HEK293 (cell line): Measurements from ENCODE around the gene EGFL8.

Experiments used
- GLI2 ChIP-seq: fragments of 450-650 bp; formaldehyde crosslinking; IDR thresholded peaks from 2 replicates; pipeline ENCODE4; 2017; ENCODE audit warnings: missing biosample characterization, missing genetic modification characterization, low read depth, borderline replicate concordance
- GLIS1 ChIP-seq: fragments of 450-650 bp; formaldehyde crosslinking; IDR thresholded peaks from 2 replicates; pipeline ENCODE4 v1.5.1; 2016; ENCODE audit warnings: missing biosample characterization, missing genetic modification characterization
- HOXA7 ChIP-seq: sonication (generic); formaldehyde crosslinking; IDR thresholded peaks from 2 replicates; pipeline ENCODE4 v1.8.1; 2022; ENCODE audit warnings: missing genetic modification reagents, borderline replicate concordance
- IKZF3 ChIP-seq: fragments of 450-650 bp; IDR thresholded peaks from 2 replicates; pipeline ENCODE4 v1.5.0; 2018; ENCODE audit warnings: missing biosample characterization, mild to moderate bottlenecking, missing genetic modification characterization, moderate library complexity
- KLF8 ChIP-seq: fragments of 450-650 bp; formaldehyde crosslinking; IDR thresholded peaks from 2 replicates; pipeline ENCODE4 v1.5.1; 2016; ENCODE audit warnings: missing biosample characterization, missing genetic modification characterization
- MYNN ChIP-seq: fragments of 450-650 bp; formaldehyde crosslinking; IDR thresholded peaks from 2 replicates; pipeline ENCODE4 v1.5.1; 2016; ENCODE audit warnings: missing biosample characterization, missing genetic modification characterization, borderline replicate concordance
- SCRT1 ChIP-seq: fragments of 450-650 bp; formaldehyde crosslinking; IDR thresholded peaks from 2 replicates; pipeline ENCODE4 v1.5.1; 2016; ENCODE audit warnings: missing biosample characterization, missing genetic modification characterization, borderline replicate concordance
- SCRT2 ChIP-seq: fragments of 450-650 bp; formaldehyde crosslinking; IDR thresholded peaks from 2 replicates; pipeline ENCODE4 v1.5.1; 2016; ENCODE audit warnings: missing biosample characterization, missing genetic modification characterization
- ZFP69B ChIP-seq: fragments of 450-650 bp; formaldehyde crosslinking; IDR thresholded peaks from 2 replicates; pipeline ENCODE4 v1.5.1; 2016; ENCODE audit warnings: missing biosample characterization, missing genetic modification characterization
- ZNF133 ChIP-seq: fragments of 450-650 bp; formaldehyde crosslinking; IDR thresholded peaks from 2 replicates; pipeline ENCODE4 v1.5.1; 2016; ENCODE audit warnings: missing biosample characterization, missing genetic modification characterization
- ZNF138 ChIP-seq: fragments of 450-650 bp; formaldehyde crosslinking; IDR thresholded peaks from 2 replicates; pipeline ENCODE4 v1.5.1; 2016; ENCODE audit warnings: missing biosample characterization, missing genetic modification characterization, borderline replicate concordance
- ZNF157 ChIP-seq: fragments of 450-650 bp; formaldehyde crosslinking; IDR thresholded peaks from 2 replicates; pipeline ENCODE4 v1.5.1; 2016; ENCODE audit warnings: missing biosample characterization, missing genetic modification characterization
- ZNF174 ChIP-seq: fragments of 450-650 bp; formaldehyde crosslinking; IDR thresholded peaks from 2 replicates; pipeline ENCODE4 v1.5.0; 2017; ENCODE audit warnings: missing biosample characterization, mild to moderate bottlenecking, missing genetic modification characterization
- ZNF248 ChIP-seq: fragments of 450-650 bp; formaldehyde crosslinking; IDR thresholded peaks from 2 replicates; pipeline ENCODE4 v1.5.1; 2017; ENCODE audit warnings: missing biosample characterization, missing genetic modification characterization
- ZNF274 ChIP-seq, 2 experiments: fragments of 200-500 bp in 1 of 2; fragments of 450-650 bp in 1 of 2; sonication (Bioruptor generic) in 1 of 2; formaldehyde crosslinking in 1 of 2; IDR thresholded peaks; 2 replicates each; pipeline versions ENCODE4 v1.5.1 to v1.6.1; 2014 to 2016; ENCODE audit warnings: borderline replicate concordance in 1 of 2, inconsistent platforms in 1 of 2, low read length in 1 of 2, missing biosample characterization in 1 of 2, missing genetic modification characterization in 1 of 2
- ZNF354C ChIP-seq: fragments of 450-650 bp; formaldehyde crosslinking; IDR thresholded peaks from 2 replicates; pipeline ENCODE4 v1.5.1; 2016; ENCODE audit warnings: missing biosample characterization, missing genetic modification characterization, low read depth, borderline replicate concordance
- ZNF37A ChIP-seq: fragments of 450-650 bp; IDR thresholded peaks from 2 replicates; pipeline ENCODE4 v1.5.1; 2018; ENCODE audit warnings: missing biosample characterization, missing genetic modification characterization
- ZNF433 ChIP-seq: fragments of 450-650 bp; formaldehyde crosslinking; IDR thresholded peaks from 2 replicates; pipeline ENCODE4 v1.5.1; 2016; ENCODE audit warnings: missing biosample characterization, missing genetic modification characterization, low read depth
- ZNF473 ChIP-seq: fragments of 450-650 bp; formaldehyde crosslinking; IDR thresholded peaks from 2 replicates; pipeline ENCODE4 v1.5.1; 2017; ENCODE audit warnings: missing biosample characterization, missing genetic modification characterization
- ZNF585B ChIP-seq: fragments of 450-650 bp; formaldehyde crosslinking; IDR thresholded peaks from 2 replicates; pipeline ENCODE4 v1.5.1; 2016; ENCODE audit warnings: missing biosample characterization, missing genetic modification characterization
- ZNF791 ChIP-seq: fragments of 450-650 bp; formaldehyde crosslinking; IDR thresholded peaks from 2 replicates; pipeline ENCODE4 v1.5.1; 2016; ENCODE audit warnings: missing biosample characterization, missing genetic modification characterization
- ZSCAN23 ChIP-seq: fragments of 450-650 bp; formaldehyde crosslinking; IDR thresholded peaks from 2 replicates; pipeline ENCODE4 v1.5.1; 2016; ENCODE audit warnings: missing biosample characterization, missing genetic modification characterization
- TF ChIP-seq, protein P1 (sequence below): fragments of 450-650 bp; formaldehyde crosslinking; IDR thresholded peaks from 2 replicates; pipeline ENCODE4 v1.5.1; 2016; ENCODE audit warnings: missing biosample characterization, missing genetic modification characterization
- TF ChIP-seq, protein P2 (sequence below): fragments of 450-650 bp; formaldehyde crosslinking; IDR thresholded peaks from 2 replicates; pipeline ENCODE4 v1.5.1; 2016; ENCODE audit warnings: missing biosample characterization, missing genetic modification characterization
- TF ChIP-seq, protein P3 (sequence below): fragments of 450-650 bp; formaldehyde crosslinking; IDR thresholded peaks from 2 replicates; pipeline ENCODE4 v1.5.1; 2016; ENCODE audit warnings: missing biosample characterization, missing genetic modification characterization
- TF ChIP-seq, protein P4 (sequence below): fragments of 450-650 bp; formaldehyde crosslinking; IDR thresholded peaks from 2 replicates; pipeline ENCODE4 v1.5.1; 2017; ENCODE audit warnings: missing biosample characterization, missing genetic modification characterization
- TF ChIP-seq, protein P5 (sequence below): fragments of 450-650 bp; formaldehyde crosslinking; IDR thresholded peaks from 2 replicates; pipeline ENCODE4 v1.5.1; 2017; ENCODE audit warnings: missing biosample characterization, missing genetic modification characterization
- TF ChIP-seq, protein P6 (sequence below): sonication (generic); formaldehyde crosslinking; IDR thresholded peaks from 2 replicates; pipeline ENCODE4 v1.8.1; 2022; ENCODE audit warnings: mild to moderate bottlenecking, moderate library complexity, missing genetic modification reagents
- TF ChIP-seq, protein P7 (sequence below): fragments of 450-650 bp; formaldehyde crosslinking; IDR thresholded peaks from 2 replicates; pipeline ENCODE4 v1.5.1; 2016; ENCODE audit warnings: missing biosample characterization, missing genetic modification characterization

Gene EGFL8

DNA sequence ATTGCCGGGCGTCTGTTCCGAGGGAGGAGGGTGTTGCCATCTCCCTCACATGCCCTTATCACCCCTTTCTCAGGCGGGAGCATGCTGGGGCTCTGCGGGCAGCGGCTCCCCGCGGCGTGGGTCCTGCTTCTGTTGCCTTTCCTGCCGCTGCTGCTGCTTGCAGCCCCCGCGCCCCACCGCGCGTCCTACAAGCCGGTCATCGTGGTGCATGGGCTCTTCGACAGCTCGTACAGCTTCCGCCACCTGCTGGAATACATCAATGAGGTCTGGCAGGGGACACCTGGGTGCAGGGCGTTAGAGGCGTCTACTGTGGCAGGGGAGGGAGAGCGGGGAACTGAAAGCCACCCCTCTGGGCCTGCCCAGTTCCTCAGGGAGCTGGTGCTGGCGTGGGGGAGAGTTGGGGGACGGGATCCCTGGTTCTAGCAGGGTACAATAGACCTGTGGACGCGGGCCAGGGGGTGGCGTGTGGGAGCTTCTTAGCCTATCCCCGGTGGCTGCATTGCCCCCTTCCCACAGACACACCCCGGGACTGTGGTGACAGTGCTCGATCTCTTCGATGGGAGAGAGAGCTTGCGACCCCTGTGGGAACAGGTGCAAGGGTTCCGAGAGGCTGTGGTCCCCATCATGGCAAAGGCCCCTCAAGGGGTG is 9.8 kb upstream of the EGFL8 start (continued):
- TF ChIP-seq, protein P1, sequence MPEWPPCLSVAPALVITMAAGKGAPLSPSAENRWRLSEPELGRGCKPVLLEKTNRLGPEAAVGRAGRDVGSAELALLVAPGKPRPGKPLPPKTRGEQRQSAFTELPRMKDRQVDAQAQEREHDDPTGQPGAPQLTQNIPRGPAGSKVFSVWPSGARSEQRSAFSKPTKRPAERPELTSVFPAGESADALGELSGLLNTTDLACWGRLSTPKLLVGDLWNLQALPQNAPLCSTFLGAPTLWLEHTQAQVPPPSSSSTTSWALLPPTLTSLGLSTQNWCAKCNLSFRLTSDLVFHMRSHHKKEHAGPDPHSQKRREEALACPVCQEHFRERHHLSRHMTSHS, result no peak
- TF ChIP-seq KLF8 (tag by site-specific recombination), result no peak
- TF ChIP-seq, protein P2, sequence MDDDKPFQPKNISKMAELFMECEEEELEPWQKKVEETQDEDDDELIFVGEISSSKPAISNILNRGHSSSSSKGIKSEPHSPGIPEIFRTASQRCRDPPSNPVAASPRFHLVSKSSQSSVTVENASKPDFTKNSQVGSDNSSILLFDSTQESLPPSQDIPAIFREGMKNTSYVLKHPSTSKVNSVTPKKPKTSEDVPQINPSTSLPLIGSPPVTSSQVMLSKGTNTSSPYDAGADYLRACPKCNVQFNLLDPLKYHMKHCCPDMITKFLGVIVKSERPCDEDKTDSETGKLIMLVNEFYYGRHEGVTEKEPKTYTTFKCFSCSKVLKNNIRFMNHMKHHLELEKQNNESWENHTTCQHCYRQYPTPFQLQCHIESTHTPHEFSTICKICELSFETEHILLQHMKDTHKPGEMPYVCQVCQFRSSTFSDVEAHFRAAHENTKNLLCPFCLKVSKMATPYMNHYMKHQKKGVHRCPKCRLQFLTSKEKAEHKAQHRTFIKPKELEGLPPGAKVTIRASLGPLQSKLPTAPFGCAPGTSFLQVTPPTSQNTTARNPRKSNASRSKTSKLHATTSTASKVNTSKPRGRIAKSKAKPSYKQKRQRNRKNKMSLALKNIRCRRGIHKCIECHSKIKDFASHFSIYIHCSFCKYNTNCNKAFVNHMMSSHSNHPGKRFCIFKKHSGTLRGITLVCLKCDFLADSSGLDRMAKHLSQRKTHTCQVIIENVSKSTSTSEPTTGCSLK (tag by site-specific recombination), result no peak
- TF ChIP-seq, protein P3, sequence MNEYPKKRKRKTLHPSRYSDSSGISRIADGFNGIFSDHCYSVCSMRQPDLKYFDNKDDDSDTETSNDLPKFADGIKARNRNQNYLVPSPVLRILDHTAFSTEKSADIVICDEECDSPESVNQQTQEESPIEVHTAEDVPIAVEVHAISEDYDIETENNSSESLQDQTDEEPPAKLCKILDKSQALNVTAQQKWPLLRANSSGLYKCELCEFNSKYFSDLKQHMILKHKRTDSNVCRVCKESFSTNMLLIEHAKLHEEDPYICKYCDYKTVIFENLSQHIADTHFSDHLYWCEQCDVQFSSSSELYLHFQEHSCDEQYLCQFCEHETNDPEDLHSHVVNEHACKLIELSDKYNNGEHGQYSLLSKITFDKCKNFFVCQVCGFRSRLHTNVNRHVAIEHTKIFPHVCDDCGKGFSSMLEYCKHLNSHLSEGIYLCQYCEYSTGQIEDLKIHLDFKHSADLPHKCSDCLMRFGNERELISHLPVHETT, result no peak
- no peak for TF ChIP-seq ZNF433 (tag by site-specific recombination)
- TF ChIP-seq ZNF133 (tag by site-specific recombination), result no peak
- TF ChIP-seq GLIS1 (tag by site-specific recombination), result no peak; the same call in 1 of the 2 replicates
- no peak for TF ChIP-seq ZNF138
- TF ChIP-seq, protein P4, sequence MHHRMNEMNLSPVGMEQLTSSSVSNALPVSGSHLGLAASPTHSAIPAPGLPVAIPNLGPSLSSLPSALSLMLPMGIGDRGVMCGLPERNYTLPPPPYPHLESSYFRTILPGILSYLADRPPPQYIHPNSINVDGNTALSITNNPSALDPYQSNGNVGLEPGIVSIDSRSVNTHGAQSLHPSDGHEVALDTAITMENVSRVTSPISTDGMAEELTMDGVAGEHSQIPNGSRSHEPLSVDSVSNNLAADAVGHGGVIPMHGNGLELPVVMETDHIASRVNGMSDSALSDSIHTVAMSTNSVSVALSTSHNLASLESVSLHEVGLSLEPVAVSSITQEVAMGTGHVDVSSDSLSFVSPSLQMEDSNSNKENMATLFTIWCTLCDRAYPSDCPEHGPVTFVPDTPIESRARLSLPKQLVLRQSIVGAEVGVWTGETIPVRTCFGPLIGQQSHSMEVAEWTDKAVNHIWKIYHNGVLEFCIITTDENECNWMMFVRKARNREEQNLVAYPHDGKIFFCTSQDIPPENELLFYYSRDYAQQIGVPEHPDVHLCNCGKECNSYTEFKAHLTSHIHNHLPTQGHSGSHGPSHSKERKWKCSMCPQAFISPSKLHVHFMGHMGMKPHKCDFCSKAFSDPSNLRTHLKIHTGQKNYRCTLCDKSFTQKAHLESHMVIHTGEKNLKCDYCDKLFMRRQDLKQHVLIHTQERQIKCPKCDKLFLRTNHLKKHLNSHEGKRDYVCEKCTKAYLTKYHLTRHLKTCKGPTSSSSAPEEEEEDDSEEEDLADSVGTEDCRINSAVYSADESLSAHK (tag by site-specific recombination), result no peak
- TF ChIP-seq, protein P5, sequence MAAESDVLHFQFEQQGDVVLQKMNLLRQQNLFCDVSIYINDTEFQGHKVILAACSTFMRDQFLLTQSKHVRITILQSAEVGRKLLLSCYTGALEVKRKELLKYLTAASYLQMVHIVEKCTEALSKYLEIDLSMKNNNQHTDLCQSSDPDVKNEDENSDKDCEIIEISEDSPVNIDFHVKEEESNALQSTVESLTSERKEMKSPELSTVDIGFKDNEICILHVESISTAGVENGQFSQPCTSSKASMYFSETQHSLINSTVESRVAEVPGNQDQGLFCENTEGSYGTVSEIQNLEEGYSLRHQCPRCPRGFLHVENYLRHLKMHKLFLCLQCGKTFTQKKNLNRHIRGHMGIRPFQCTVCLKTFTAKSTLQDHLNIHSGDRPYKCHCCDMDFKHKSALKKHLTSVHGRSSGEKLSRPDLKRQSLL (tag by site-specific recombination), result no peak
- TF ChIP-seq HOXA7 (CRISPR knock-in tag), result no peak
- TF ChIP-seq ZNF174 (tag by site-specific recombination), result no peak
- no peak for TF ChIP-seq ZNF791 (tag by site-specific recombination)
- no peak for TF ChIP-seq IKZF3
- no peak for TF ChIP-seq ZNF473 (tag by site-specific recombination)
- no peak for TF ChIP-seq ZNF274 (IDR thresholded peaks at IDR 0.05; ENCODE audit: low read length)
- TF ChIP-seq ZNF274 (tag by site-specific recombination; IDR thresholded peaks at IDR 0.05; ENCODE audit: borderline replicate concordance), result no peak
- no peak for TF ChIP-seq ZNF585B (tag by site-specific recombination)
- TF ChIP-seq ZSCAN23 (tag by site-specific recombination), result no peak
- TF ChIP-seq ZNF157 (tag by site-specific recombination), result no peak
- no peak for TF ChIP-seq ZNF354C (tag by site-specific recombination)
- peak; percentile 91 for TF ChIP-seq SCRT2 (tag by site-specific recombination)
- no peak for TF ChIP-seq ZNF248 (tag by site-specific recombination)
- no peak for TF ChIP-seq ZFP69B (tag by site-specific recombination)
- TF ChIP-seq, protein P6, sequence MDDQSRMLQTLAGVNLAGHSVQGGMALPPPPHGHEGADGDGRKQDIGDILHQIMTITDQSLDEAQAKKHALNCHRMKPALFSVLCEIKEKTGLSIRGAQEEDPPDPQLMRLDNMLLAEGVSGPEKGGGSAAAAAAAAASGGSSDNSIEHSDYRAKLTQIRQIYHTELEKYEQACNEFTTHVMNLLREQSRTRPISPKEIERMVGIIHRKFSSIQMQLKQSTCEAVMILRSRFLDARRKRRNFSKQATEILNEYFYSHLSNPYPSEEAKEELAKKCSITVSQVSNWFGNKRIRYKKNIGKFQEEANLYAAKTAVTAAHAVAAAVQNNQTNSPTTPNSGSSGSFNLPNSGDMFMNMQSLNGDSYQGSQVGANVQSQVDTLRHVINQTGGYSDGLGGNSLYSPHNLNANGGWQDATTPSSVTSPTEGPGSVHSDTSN (CRISPR knock-in tag), result no peak
- TF ChIP-seq ZNF37A (tag by site-specific recombination), result no peak
- TF ChIP-seq MYNN (tag by site-specific recombination), result no peak
- TF ChIP-seq SCRT1 (tag by site-specific recombination), result no peak
- TF ChIP-seq, protein P7, sequence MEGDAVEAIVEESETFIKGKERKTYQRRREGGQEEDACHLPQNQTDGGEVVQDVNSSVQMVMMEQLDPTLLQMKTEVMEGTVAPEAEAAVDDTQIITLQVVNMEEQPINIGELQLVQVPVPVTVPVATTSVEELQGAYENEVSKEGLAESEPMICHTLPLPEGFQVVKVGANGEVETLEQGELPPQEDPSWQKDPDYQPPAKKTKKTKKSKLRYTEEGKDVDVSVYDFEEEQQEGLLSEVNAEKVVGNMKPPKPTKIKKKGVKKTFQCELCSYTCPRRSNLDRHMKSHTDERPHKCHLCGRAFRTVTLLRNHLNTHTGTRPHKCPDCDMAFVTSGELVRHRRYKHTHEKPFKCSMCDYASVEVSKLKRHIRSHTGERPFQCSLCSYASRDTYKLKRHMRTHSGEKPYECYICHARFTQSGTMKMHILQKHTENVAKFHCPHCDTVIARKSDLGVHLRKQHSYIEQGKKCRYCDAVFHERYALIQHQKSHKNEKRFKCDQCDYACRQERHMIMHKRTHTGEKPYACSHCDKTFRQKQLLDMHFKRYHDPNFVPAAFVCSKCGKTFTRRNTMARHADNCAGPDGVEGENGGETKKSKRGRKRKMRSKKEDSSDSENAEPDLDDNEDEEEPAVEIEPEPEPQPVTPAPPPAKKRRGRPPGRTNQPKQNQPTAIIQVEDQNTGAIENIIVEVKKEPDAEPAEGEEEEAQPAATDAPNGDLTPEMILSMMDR (tag by site-specific recombination), result peak; percentile 93
- TF ChIP-seq GLI2 (tag by site-specific recombination), result no peak
